GM18498 (cell line): ENCODE results near the gene SS18L1.

Experiments used
- ATAC-seq: cut with Tn5 transposase; IDR thresholded peaks from one replicate; pipeline ENCODE4 v1.9.1; 2021; ENCODE audit warnings: mild to moderate bottlenecking, moderate library complexity; ENCODE audit not compliant: unreplicated experiment

SS18L1 gene

DNA sequence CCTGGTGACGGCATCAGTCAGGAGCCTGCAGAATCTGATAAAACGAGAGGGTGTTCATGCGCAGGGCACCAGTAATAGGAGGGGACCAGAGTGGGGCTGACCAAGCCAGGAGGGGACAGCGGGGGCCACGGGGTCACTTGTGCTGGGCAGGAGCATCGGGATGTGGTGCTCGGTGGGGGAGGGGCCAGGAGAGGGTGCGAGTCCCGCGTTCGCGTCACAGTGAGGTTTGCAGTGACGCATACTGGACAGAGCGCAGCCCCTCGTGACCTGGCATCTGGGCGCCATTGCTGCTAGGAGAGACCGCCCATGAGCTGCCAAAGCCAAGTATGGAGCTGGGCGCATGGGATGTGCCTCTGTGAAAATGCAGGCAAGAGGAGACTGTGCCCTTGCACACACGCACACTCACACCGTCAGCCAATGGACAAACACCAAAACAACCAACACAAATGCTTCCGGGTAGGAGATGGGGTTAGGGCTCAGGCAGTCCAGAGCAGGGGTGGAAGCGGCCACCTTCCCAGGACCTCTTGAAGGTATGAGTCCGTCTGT is 25.4 kb downstream of the SS18L1 start:
- ATAC-seq: no peak

DNA sequence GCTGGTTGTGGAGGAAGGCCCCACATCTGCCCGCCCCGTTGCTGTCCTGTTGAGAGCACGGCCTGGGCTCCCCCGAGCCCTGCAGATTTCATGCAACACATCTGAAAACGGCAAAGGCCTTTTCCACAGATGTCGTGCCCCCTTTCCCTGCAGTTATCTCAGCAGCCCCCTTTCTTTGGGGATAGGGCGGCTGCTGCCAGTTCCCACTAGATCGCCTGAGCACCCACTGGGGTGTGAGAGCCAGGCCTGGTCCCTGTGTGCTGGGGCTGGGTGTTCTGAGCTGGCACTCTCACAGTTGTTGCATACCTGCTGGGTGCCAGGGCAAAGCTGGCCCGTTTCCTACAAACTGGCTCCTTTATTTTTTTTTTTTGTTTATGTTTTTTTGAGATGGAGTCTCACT is 27.0 kb downstream of the SS18L1 start:
- ATAC-seq: no peak

DNA sequence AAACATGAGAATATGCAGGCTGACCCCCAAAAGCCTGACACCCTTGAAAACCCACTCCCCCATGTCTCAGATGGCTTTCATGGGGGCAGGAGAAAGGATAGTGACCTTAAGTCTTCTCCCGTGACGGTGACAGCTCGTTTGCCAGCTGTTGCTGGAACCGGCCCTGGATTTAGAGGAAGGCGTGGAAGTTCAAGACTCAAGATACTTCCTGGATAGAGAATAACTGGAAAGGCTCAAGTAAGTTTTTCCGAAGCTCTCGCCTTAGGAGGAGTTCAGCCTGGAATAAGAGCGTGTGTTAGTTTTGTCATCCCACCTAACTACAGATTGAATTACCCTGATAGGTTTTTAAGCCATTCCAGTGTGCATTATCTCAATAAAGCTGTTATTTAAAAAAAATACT is 27.7 kb downstream of the SS18L1 start:
- no peak for ATAC-seq

DNA sequence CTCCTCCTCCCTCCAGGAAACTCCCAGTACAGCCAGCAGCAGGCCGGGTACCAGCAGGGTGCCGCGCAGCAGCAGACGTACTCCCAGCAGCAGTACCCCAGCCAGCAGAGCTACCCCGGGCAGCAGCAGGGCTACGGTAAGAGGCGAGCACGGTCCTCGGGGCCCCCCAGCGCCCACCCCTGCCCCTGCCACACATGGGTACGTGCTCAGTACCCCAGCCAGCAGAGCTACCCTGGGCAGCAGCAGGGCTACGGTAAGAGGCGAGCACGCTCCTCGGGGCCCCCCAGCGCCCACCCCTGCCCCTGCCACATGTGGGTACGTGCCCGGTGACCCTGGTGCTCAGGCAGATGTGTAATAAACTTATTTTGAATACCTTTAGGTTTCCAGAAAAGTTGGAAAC is 29.1 kb downstream of the SS18L1 start:
- ATAC-seq: no peak

GRCh38 chr20:62174021-62174804 is 30.6 kb downstream of the SS18L1 start:
- no peak for ATAC-seq

GRCh38 chr20:62174870-62175624 is 31.5 kb downstream of the SS18L1 start:
- ATAC-seq: no peak

DNA sequence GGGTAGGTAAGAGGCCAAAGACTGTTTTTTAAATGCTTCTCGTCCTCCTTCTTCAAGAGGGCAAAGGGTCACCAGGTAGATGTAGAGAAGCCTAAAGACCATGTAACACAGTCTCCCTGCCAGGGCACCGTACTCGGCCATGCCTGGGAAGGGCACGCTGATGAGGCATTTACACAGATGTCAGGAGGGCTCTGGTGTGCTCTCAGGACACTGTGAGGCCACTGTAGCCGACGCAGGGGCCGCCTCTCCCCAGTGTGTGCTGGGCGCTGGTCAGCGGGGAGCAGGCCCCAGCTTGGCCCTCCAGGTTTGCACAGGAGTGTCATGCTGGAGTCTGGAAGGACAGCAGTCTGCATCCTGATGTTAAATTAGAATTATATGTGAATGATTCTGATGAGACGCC is 32.1 kb downstream of the SS18L1 start:
- no peak for ATAC-seq

GRCh38 chr20:62176866-62177265 is 33.3 kb downstream of the SS18L1 start:
- no peak for ATAC-seq

DNA sequence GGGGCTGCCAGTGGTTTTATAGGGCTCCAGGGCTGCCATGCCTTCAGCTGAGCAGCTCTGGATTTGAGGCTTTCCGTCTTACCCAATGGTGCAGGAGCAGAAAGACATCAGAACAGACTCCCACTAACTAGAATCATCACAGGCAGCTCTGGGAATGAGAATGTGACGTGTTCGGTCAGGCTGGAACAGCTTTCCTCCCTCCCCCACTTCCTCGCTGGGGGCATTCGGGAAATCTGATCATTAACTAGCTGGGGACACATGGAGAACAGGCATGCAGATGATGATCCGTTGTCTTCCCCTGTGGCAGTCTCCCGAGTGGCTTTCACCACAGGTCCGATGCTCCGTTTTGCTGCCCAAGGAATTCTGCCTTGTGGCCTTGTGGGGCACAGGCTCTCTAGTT is 33.7 kb downstream of the SS18L1 start:
- ATAC-seq: no peak

DNA sequence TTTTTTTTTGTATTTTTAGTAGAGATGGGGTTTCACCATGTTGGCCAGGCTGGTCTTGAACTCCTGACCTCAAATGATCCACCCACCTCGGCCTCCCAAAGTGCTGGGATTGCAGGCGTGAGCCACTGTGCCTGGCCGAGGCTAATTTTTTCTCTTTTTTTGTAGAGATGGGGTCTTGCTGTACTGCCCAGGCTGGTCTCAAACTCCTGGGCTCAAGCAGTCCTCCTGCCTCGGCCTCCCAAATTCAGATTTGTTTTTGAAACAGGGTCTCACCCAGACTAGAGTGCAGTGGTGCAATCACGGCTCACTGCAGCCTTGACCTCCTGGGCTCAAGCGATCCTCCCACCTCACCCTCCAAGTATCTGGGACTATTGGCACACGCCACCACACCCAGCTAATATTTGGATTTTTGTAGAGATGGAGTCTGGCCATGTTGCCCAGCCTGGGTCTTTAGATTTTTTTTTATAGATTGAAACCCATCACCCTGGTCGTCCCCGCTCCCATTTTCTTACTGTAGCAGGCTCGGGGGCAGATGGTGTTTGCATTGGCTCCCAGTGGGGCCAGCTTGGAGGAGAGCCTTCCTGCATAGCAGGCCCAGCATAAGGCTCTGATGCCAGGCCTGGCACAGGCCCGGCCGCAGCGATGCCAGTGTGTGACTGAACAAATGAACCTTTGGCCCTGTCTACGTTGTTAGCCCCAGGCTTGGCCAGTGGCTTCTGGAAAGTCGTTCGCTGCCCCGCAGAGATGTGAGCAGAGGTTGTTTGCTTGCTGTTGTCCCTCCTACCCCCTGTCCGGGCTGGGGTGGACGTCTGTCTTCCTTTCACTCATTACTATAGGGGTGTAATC is 35.0 kb downstream of the SS18L1 start:
- ATAC-seq: no peak

DNA sequence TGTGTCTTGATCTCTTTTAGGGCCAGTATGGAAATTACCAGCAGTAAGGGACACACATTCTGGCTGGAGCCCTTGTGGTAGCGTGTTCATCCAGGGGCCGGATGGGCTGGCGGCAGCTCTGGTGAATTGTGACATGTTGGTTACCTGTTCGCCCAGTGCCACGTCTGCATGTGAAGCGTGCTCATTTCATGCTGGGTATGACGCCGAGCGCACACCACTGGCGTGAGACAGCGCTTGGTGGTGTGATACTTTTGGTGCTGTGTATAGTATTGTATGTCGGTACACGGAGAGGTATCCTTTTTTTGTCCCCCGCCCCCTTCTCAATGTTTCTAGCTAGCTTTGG is 35.6 kb downstream of the SS18L1 start:
- ATAC-seq: no peak

GRCh38 chr20:62181808-62182207 is 38.2 kb downstream of the SS18L1 start:
- ATAC-seq: no peak

DNA sequence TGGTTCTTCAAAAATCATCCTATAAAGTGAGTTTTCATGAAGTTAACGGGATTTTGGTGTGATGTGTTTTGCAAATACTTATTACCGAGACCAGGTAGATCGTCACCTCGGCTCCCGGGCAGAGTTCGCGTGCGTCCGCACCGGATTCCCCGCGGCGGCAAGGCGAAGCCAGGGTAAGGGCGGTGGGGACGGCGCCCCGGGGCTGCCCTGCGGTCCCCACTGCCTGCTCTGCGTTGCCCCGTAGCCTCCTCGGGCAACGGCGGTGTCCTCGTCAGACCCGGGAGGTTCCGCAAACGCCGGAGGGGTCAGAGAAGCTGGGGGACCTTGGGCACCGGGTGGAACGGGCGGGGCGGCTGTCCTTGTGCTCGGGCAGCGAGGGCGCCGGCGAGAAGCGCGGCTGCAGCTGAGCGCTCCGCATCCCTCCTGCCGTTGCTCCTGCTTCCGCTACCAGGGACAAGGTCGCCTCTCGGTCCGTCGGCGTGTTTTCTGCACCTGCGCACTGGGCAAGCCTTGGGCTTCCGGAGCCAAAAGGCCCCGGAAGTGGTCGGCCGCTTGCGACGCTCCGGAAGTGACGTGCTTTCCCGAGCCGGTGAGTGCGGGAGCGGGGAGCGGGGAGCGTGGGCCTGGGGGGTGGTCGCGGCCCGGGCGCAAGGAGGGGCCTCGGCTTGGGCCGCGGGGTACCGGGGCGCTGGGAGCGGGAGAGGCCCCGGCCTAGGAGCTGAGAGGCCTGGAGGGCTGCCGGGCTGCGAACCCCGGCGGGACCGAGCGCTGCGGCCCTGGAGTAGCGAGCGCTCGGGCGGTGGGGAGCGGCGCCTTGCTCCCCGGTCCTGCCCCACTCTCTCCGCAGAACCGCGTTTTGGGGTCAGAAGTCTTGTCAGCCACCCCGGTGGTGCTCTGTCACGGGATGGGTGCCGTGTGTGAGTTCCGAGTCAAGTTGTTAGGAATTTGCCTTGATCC is 39.2 kb downstream of the SS18L1 start, which contains the start of gene MTG2:
TSS of gene MTG2 (plus strand) at position 560 of the 957 bp plus-strand sequence. CDS start 10,393 bp downstream, outside the sequence.
- peak; percentile 96 for ATAC-seq

DNA sequence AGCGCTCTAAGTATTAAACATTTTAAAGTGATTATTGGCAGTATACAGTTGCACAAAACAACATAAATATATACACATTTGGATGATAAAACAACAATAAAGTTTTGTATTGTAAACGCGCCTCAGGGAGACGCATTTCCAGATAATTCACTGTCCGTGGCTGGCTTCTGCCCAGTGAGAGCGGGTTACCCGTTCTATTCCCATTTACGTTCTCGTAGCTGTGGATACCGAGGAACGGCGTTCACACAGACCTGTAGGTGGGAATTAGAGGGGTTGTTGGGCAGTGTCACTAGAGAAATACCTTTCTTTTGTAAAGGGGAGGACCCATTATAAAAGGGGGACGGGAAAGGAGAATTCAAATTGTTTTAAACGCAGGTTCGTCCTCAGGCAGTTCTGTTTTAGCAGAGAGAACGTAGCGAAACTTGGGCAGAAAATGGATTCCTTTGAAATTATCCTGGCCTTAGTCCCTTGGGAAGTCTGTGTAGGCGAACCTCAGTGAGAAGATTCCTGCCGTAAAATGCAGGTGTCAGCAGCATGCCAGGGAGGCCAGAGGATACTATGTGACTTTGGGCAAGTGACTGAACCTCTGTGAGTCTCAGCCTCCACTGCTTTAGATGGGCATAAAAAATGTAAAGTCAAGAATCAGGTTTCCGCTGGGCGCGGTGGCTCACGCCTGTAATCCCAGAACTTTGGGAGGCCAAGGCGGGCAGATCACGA is 40.0 kb downstream of the SS18L1 start:
- ATAC-seq: no peak

DNA sequence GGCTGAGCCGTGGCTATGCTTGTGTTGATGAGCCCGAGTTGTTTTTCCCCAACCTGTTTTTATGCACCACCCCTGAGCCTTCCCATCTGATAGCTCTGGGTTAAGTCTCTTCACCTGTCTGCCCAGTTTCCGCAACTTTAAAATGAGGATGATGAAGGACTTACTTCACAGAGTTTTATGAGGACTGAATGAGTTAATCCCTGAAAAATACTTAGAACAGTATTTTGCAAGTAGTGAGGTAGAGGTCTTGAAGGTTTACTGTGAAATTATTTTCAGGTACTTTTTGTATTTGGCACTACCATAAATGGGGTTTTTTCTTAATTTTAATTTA is 42.5 kb downstream of the SS18L1 start:
- ATAC-seq: no peak

- ATAC-seq: no peak
Observed at GRCh38 chr20:62186887-62187866, 43.6 kb downstream of the SS18L1 start.

GRCh38 chr20:62190639-62191411 is 47.3 kb downstream of the SS18L1 start:
- no peak for ATAC-seq
